HG03342 (cell line): Measurements from ENCODE around the gene PRSS3.
"Not testable (repeated sequence)": the region's sequence is repeated elsewhere in the genome, so short reads cannot be mapped to it uniquely, and the experiment has no call there.

Source experiments
- ATAC-seq: cut with Tn5 transposase; IDR thresholded peaks from one replicate; pipeline ENCODE4 v1.9.1; 2021; ENCODE audit warnings: mild to moderate bottlenecking, moderate library complexity; ENCODE audit not compliant: unreplicated experiment

PRSS3 gene

GRCh38 chr9:33817327-33818166 lies 22.2 kb downstream of the PRSS3 start:
- peak; percentile 23 for ATAC-seq

- ATAC-seq: no peak
Measured at GRCh38 chr9:33818167-33818846, 22.9 kb downstream of the PRSS3 start.

GRCh38 chr9:33818847-33819500 lies 23.6 kb downstream of the PRSS3 start:
- ATAC-seq: no peak

DNA sequence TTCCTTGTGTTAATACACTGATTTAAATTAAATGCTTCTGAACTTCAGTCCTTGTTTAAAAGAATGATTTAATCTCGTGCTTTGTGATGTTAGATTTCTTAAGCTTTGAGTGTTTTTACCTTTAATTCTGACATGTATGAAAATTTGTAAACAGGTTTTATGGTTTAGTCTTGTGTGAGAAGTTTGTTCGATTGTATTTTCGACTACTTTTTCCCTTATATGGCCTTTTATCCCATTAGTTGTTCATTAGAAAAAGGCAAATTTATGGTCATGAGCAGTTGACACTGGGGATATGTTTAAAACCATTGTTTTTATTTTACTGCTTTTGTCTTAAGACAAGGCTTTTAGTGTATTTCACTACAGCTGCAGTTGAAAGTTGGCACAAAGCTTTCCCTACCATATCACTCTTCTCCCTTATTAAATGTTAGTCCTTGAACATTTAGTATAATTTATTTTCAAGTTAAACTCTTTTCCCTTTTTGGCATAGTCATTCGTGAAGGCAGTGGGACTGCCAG lies 24.9 kb downstream of the PRSS3 start:
- no peak for ATAC-seq

GRCh38 chr9:33823801-33824200 lies 28.4 kb downstream of the PRSS3 start:
- no peak for ATAC-seq

DNA sequence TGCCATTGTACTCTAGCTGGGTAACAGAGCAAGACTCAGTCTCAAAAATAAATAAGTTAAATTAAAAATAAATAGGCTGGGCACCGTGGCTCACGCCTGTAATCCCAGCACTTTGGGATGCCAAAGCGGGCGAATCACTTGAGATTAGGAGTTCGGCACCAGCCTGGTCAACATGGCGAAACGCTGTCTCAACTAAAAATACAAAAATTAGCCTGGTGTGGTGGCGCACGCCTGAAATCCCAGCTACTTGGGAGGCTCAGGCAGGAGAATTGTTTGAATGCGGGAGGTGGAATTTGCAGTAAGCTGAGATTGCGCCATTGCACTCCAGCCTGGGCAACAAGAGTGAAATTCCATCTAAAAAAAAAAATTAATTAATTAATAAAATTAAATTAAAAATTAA lies 31.9 kb downstream of the PRSS3 start:
- not testable (repeated sequence) for ATAC-seq

GRCh38 chr9:33829641-33830230 lies 34.4 kb downstream of the PRSS3 start:
- not testable (repeated sequence) for ATAC-seq

DNA sequence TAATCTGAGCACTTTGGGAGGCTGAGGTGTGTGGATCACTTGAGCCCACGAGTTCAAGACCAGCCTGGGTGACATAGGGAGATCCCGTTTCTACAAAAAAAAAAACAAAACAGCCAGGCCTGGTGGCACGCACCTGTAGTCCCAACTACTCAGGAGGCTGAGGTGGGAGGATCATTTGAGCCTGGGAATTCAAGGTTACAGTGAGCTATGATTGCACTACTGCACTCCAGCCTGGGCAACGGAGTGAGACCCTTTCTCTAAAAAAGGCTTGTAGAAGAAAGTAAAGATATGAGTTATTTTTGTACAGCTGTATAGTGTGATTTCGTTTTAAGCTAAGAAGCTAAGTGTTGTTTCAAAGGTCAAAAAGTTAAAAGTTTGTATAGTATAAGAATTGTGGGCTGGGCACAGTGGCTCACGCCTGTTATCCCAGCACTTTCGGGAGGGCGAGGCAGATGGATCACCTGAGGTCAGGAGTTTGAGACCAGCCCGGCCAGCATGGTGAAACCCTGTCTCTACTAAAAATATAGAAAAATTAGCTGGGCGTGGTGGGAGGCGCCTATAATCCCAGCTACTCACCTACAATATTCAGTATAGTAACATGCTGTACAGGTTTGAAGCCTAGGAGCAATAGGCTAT lies 40.4 kb downstream of the PRSS3 start:
- no peak for ATAC-seq

DNA sequence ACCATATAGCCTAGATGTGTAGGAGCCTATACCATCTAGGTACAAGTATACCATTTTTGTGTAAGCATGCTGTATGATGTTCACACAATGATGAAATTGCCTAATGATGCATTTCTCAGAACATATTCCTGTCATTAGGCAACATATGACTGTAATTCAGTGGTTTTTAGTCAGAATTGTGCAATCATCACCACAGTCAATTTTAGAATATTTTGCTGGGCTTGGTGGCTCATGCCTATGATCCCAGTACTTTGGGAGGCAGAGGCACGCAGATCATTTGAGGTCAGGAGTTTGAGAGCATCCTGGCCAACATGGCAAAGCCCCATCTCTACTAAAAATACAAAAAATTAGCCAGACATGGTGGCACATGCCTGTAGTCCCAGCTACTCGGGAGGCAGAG lies 40.9 kb downstream of the PRSS3 start:
- not testable (repeated sequence) for ATAC-seq

GRCh38 chr9:33837138-33837537 lies 41.8 kb downstream of the PRSS3 start:
- ATAC-seq: no peak

- no peak for ATAC-seq
Measured at GRCh38 chr9:33840381-33840780, 45.0 kb downstream of the PRSS3 start.

DNA sequence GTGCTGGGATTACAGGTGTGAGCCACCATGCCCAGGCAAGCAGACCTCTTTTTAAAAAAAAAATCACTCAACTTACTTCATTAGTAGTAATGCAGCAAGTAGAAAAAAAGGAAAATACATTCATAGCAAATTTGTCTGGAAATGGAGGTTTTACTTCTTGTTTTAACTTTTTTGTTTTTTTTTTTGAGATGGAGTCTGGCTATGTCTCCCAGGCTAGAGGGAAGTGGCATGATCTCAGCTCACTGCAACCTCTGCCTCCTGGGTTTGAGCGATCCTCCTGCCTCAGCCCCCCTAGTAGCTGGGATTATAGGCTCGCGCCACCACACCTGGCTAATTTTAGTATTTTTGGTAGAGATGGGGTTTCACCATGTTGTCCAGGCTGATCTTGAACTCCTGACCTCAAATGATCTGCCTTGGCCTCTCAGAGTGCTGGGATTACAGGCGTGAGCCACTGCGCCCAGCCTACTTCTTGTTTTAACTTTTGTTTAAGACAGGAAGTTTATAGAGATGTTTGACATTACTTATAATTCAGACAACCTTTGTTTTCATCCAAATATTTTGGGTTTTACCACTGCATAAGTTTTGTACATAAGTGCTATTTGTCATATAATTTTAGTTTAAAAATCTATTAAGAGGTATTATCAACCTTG lies 48.1 kb downstream of the PRSS3 start:
- ATAC-seq: no peak

DNA sequence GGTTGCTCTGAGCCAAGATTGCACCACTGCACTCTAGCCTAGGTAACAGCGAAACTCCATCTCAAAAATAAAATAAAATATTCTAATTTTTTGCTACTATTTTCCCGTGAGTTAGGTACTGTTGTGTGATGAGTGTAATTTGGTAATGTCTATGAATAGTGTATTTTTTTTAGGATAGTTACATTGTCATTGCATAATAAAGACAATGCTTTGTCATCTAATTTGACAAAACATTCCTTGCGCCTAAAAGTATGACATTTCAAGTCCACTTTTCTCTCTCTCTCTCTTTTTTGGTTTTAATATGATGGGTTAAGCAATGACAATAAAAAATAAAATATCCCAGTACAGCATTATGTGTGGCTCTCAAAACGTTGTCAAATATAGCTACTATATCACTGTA lies 50.9 kb downstream of the PRSS3 start:
- no peak for ATAC-seq

- not testable (repeated sequence) for ATAC-seq
Measured at GRCh38 chr9:33847894-33848205, 52.5 kb downstream of the PRSS3 start.
